ENCODE results near the gene MCF2L2. TPM values are rescaled to one million over a fixed set of nuclear protein-coding genes. Genes with fewer than 3 reads are reported as not detected.
A peak's percentile ranks its signal among the peaks of the same experiment; 100 is the strongest.

Gene MCF2L2
- total RNA-seq, 1 donor from 2014 or later, result 2.0 TPM

DNA sequence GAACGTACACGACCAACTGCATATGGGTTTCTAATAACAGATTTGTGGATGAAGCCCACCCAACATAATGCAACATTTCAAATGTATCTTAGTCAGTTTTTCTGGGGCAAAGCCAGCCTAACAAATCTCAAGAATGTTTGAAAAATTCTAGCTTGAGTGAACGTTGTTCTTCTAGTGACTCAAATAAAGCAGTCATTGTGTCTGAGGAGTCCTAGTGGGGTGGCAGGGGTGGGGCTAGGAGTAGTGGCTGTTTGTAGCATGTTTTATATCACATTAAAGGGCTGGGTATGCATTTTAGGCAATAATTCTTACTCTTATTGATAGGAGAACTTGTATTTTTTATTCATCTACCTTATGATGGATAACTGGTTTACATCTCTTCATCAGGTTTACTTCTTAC, 169.3 kb downstream of the MCF2L2 start:
- TF ChIP-seq POLR2A (IDR thresholded peaks at IDR 0.05), result no peak
- TF ChIP-seq, protein P1, sequence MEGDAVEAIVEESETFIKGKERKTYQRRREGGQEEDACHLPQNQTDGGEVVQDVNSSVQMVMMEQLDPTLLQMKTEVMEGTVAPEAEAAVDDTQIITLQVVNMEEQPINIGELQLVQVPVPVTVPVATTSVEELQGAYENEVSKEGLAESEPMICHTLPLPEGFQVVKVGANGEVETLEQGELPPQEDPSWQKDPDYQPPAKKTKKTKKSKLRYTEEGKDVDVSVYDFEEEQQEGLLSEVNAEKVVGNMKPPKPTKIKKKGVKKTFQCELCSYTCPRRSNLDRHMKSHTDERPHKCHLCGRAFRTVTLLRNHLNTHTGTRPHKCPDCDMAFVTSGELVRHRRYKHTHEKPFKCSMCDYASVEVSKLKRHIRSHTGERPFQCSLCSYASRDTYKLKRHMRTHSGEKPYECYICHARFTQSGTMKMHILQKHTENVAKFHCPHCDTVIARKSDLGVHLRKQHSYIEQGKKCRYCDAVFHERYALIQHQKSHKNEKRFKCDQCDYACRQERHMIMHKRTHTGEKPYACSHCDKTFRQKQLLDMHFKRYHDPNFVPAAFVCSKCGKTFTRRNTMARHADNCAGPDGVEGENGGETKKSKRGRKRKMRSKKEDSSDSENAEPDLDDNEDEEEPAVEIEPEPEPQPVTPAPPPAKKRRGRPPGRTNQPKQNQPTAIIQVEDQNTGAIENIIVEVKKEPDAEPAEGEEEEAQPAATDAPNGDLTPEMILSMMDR (IDR thresholded peaks at IDR 0.05), result no peak
- no peak for TF ChIP-seq POLR2AphosphoS5 (IDR thresholded peaks at IDR 0.05; ENCODE audit: insufficient read depth in 1 of 2, low read depth in 1 of 2)
- peaks cover 37% of the 10 kb centered on the region for H3K4me1 ChIP-seq
- intact Hi-C loops (cut with DNase I), result no loop called here

GRCh38 chr3:183255348-183255730, 173.1 kb downstream of the MCF2L2 start:
- peak overlapping the region; percentile 97 for H3K27ac ChIP-seq
- intact Hi-C loops (cut with DNase I), result no loop called here
- no peaks in the 10 kb centered on the region for H3K27me3 ChIP-seq
- H3K4me1 ChIP-seq, result peaks cover 30% of the 10 kb centered on the region
- no peaks in the 10 kb centered on the region for H3K36me3 ChIP-seq
- no peak for DNase-seq (ENCODE audit: extremely low spot score in 2 of 2)
- TF ChIP-seq POLR2A (IDR thresholded peaks at IDR 0.05) (no peak), POLR2AphosphoS5 (IDR thresholded peaks at IDR 0.05; ENCODE audit: insufficient read depth in 1 of 2, low read depth in 1 of 2) (no peak)
- TF ChIP-seq, protein P1 (IDR thresholded peaks at IDR 0.05), result no peak
- no peaks in the 10 kb centered on the region for H3K9me3 ChIP-seq
- peak overlapping the region; percentile 69 to 94 for H3K4me3 ChIP-seq

More for the DNA sequence above, 169.3 kb downstream of the MCF2L2 start:
- no peaks in the 10 kb centered on the region for H3K9me3 ChIP-seq
- no peaks in the 10 kb centered on the region for H3K27me3 ChIP-seq
- no peak for DNase-seq (ENCODE audit: extremely low spot score in 2 of 2)
- no peak overlapping the region for H3K27ac ChIP-seq
- no peak overlapping the region for H3K4me3 ChIP-seq
- no peaks in the 10 kb centered on the region for H3K36me3 ChIP-seq

DNA sequence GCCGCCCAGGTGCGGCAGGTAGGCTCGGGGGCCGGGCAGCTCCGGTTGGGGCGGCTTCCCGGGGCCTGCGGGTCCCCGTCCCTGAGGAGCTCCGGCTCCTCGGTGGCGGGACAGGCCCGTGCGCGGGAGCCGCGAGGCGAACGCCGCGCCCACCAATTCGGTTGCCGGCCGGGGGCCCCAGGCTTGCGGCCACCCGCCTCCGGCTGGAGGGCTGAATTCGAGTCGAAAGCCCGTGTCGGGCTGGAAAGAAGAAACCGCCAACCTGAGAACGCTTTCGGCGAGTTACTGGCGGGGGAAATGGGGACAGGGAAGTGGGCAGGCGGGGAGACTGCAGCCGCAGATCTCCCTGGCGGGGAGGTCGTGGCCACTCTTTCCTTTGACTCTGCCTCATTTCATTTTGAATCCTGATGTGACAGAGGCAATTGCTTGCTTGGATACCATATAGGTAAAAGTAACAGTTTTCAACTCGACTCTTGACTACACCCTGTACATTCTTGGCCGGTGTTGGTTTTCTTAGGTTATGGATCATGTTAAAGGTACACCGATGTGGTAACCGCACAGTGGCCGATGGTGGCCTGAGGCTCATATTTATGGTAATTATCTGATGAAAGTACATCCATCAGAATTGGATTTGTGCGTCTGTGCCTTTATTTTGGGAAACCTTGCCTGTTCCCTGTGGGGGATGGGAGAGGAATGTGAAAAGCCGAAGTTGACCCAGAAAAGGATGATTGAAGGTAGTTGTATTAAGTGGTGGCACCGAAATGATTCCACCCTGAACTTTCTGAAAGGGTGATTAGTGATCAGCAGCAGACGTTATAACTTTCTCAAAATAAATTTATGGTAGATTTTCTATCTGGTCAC, 173.7 kb downstream of the MCF2L2 start:
- intact Hi-C loops (cut with DNase I), result no loop called here
- H3K4me3 ChIP-seq, result peak overlapping the region; percentile 69 to 94
- no peaks in the 10 kb centered on the region for H3K36me3 ChIP-seq
- H3K4me1 ChIP-seq, result peaks cover 23% of the 10 kb centered on the region
- no peak for TF ChIP-seq POLR2AphosphoS5 (IDR thresholded peaks at IDR 0.05; ENCODE audit: insufficient read depth in 1 of 2, low read depth in 1 of 2)
- TF ChIP-seq, protein P1 (IDR thresholded peaks at IDR 0.05), result no peak
- TF ChIP-seq POLR2A (IDR thresholded peaks at IDR 0.05), result no peak
- peak overlapping the region; percentile 97 for H3K27ac ChIP-seq
- H3K27me3 ChIP-seq, result no peaks in the 10 kb centered on the region
- H3K9me3 ChIP-seq, result no peaks in the 10 kb centered on the region
- no peak for DNase-seq (ENCODE audit: extremely low spot score in 2 of 2)

DNA sequence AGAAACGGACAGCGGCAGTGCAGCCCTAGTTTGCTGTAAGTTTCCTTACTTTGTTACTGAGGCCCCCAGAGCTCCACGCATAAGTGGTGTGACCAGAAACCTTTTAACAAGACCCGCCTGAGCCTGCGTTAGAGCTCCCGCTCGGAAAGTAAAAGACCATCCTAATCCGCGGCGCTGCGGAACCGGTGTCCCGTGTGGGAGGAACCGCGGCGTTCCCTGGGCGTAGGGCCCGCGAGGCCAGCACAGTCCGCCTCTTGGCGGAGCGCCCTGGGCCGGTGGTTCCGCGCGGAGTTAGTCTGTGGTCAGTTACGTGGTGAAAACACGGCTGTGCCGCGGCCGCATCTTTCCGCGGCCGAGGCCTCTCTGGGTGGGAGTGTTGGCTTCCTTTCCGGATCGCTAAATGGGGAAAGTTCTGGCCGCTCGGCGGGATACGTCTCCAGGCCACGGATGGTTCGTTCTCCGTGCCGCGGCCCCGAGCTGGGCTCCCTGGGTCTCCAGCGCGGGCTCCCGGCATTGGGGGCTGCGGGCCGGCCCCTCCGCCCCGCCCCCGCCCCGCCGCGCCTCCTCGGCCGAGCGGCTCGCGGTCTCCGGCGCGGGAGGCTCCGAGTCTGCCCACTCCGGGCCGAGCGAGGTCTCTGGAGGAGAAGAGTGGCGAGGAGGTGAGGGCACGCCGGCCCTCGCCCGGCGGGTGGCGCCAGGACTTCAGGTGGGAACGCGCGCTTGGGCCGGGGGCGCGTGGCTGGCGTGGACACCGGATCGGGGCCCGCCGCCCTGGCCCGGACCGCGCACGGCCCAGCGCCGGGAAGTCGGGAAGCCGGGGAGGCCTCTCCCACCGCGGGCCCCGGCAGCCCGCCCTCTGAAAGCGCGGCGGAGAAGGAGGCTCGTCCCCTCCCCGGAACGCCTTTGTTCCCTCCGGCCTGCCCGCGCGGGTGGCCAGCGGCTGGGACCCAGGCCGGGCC, 174.6 kb downstream of the MCF2L2 start:
- Histone ChIP-seq H3K36me3 (no peaks in the 10 kb centered on the region), H3K27ac (peak overlapping the region; percentile 97), H3K4me1 (peaks cover 20% of the 10 kb centered on the region), H3K27me3 (no peaks in the 10 kb centered on the region), H3K4me3 (peak overlapping the region; percentile 69 to 94), H3K9me3 (no peaks in the 10 kb centered on the region)
- intact Hi-C loops (cut with DNase I), result no loop called here
- no peak for DNase-seq (ENCODE audit: extremely low spot score in 2 of 2)
- TF ChIP-seq, protein P1 (IDR thresholded peaks at IDR 0.05), result no peak
- peak in 1 of 2 donors; percentile 82 for TF ChIP-seq POLR2AphosphoS5 (IDR thresholded peaks at IDR 0.05; ENCODE audit: insufficient read depth in 1 of 2, low read depth in 1 of 2)

All from vagina (tissue), 2 donors.